Peyer's patch (tissue), 4 donors: ENCODE data around the gene NTNG2. TPM values are rescaled to one million over a fixed set of nuclear protein-coding genes. Genes with fewer than 3 reads are reported as not detected.

Experiments used
- DNase-seq, 3 donors: peaks; one replicate each; pipeline ENCODE4 v3.0.0-alpha.2; 2017 to 2019
- H3K27ac ChIP-seq, 4 donors: fragments of 200-600 bp; sonication (generic); one replicate each; pipeline ENCODE4 v1.5.1; 2016 to 2019
- H3K27me3 ChIP-seq, 2 donors: fragments of 200-600 bp; sonication (generic); one replicate each; pipeline ENCODE4 v1.5.1; 2019
- H3K36me3 ChIP-seq, 3 donors: fragments of 200-600 bp; sonication (generic); one replicate each; pipeline ENCODE4 v1.5.1; 2016 to 2019
- H3K4me1 ChIP-seq, 4 donors: fragments of 200-600 bp; sonication (generic); one replicate each; pipeline ENCODE4 v1.5.1; 2016 to 2019
- H3K4me3 ChIP-seq, 4 donors: fragments of 200-600 bp; sonication (generic); 1 replicate in 3 of 4; 2 replicates in 1 of 4; pipeline ENCODE4 v1.5.1; 2016 to 2019; ENCODE audit warnings: mild to moderate bottlenecking in 1 of 4
- H3K9me3 ChIP-seq, 4 donors: fragments of 200-600 bp; sonication (generic); one replicate each; pipeline ENCODE4 v1.5.1; 2016 to 2019; ENCODE audit warnings: mild to moderate bottlenecking in 1 of 4
- POLR2A ChIP-seq, 2 donors: fragments of 450-650 bp; IDR thresholded peaks; one replicate each; pipeline ENCODE4 v1.5.1; 2017; ENCODE audit warnings: antibody characterized with exemption in 2 of 2, mild to moderate bottlenecking in 2 of 2, moderate library complexity in 2 of 2
- total RNA-seq, 4 donors: library from RNA; depleted of rRNA; stranded (reverse); fragments of >200 nt; gene quantifications; one replicate each; pipeline ENCODE4 v1.1.0, GENCODE V29; 2016
- TF ChIP-seq, protein P1 (sequence below), 6 experiments: fragments of 450-650 bp in 4 of 6; fragments of 200-600 bp in 2 of 6; sonication (generic) in 1 of 6; IDR thresholded peaks; one replicate each; pipeline ENCODE4 v1.5.1; 2017 to 2019; ENCODE audit warnings: antibody characterized with exemption in 6 of 6, mild to moderate bottlenecking in 3 of 6, moderate library complexity in 1 of 6

Gene NTNG2
- total RNA-seq, 4 donors from 2014 or later: 0.18 to 9.1 (median 1.0) TPM

- H3K4me3 ChIP-seq: no peak overlapping the region
- H3K36me3 ChIP-seq: no peaks in the 10 kb centered on the region
- DNase-seq: no peak
- no peaks in the 10 kb centered on the region for H3K27me3 ChIP-seq
- no peak overlapping the region for H3K27ac ChIP-seq
- no peaks in the 10 kb centered on the region for H3K4me1 ChIP-seq
- no peaks in the 10 kb centered on the region for H3K9me3 ChIP-seq
- no peak for TF ChIP-seq POLR2A (IDR thresholded peaks at IDR 0.05)
- TF ChIP-seq, protein P1, sequence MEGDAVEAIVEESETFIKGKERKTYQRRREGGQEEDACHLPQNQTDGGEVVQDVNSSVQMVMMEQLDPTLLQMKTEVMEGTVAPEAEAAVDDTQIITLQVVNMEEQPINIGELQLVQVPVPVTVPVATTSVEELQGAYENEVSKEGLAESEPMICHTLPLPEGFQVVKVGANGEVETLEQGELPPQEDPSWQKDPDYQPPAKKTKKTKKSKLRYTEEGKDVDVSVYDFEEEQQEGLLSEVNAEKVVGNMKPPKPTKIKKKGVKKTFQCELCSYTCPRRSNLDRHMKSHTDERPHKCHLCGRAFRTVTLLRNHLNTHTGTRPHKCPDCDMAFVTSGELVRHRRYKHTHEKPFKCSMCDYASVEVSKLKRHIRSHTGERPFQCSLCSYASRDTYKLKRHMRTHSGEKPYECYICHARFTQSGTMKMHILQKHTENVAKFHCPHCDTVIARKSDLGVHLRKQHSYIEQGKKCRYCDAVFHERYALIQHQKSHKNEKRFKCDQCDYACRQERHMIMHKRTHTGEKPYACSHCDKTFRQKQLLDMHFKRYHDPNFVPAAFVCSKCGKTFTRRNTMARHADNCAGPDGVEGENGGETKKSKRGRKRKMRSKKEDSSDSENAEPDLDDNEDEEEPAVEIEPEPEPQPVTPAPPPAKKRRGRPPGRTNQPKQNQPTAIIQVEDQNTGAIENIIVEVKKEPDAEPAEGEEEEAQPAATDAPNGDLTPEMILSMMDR (IDR thresholded peaks at IDR 0.05): no peak
These were observed 17.0 kb upstream of the NTNG2 start for GRCh38 chr9:132144708-132145365.

- Histone ChIP-seq H3K4me1 (no peaks in the 10 kb centered on the region), H3K27me3 (no peaks in the 10 kb centered on the region), H3K27ac (no peak overlapping the region), H3K4me3 (no peak overlapping the region), H3K36me3 (no peaks in the 10 kb centered on the region), H3K9me3 (no peaks in the 10 kb centered on the region)
- DNase-seq: no peak
- TF ChIP-seq POLR2A (IDR thresholded peaks at IDR 0.05): no peak
- TF ChIP-seq, protein P1 (IDR thresholded peaks at IDR 0.05): no peak
These were observed 15.8 kb upstream of the NTNG2 start for GRCh38 chr9:132146039-132146438.

DNA sequence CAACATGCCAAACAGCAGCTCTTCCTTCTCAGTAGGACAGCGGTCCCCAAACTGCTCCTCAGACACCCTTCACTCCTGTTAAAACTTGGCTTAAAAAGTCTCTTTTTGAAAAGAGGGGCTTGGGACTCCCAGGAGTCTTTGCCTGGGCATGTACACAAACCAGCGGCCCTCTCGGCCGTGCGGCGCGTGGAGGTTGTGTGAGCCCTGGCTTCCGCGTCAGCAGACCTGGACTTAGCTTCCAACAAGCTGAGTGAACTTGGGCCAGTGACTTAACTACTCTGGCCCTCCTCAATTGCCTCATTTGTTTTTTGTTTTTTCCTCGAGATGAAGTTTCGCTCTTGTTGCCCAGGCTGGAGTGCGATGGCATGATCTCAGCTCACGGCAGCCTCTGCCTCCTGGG lies 15.3 kb upstream of the NTNG2 start:
- Histone ChIP-seq H3K4me1 (no peaks in the 10 kb centered on the region), H3K27ac (no peak overlapping the region), H3K27me3 (no peaks in the 10 kb centered on the region), H3K4me3 (no peak overlapping the region), H3K9me3 (no peaks in the 10 kb centered on the region), H3K36me3 (no peaks in the 10 kb centered on the region)
- no peak for DNase-seq
- TF ChIP-seq POLR2A (IDR thresholded peaks at IDR 0.05): no peak
- TF ChIP-seq, protein P1 (IDR thresholded peaks at IDR 0.05): no peak

- TF ChIP-seq POLR2A (IDR thresholded peaks at IDR 0.05): no peak
- TF ChIP-seq, protein P1 (IDR thresholded peaks at IDR 0.05): no peak
- DNase-seq: no peak
- H3K36me3 ChIP-seq: no peaks in the 10 kb centered on the region
- H3K4me1 ChIP-seq: no peaks in the 10 kb centered on the region
- H3K27me3 ChIP-seq: no peaks in the 10 kb centered on the region
- H3K9me3 ChIP-seq: no peaks in the 10 kb centered on the region
- no peak overlapping the region for H3K27ac ChIP-seq
- H3K4me3 ChIP-seq: no peak overlapping the region
These were observed 14.5 kb upstream of the NTNG2 start for GRCh38 chr9:132147331-132147730.

- no peak for TF ChIP-seq POLR2A (IDR thresholded peaks at IDR 0.05)
- TF ChIP-seq, protein P1 (IDR thresholded peaks at IDR 0.05): no peak
- Histone ChIP-seq H3K4me3 (no peak overlapping the region), H3K36me3 (no peaks in the 10 kb centered on the region), H3K27me3 (no peaks in the 10 kb centered on the region), H3K27ac (no peak overlapping the region), H3K4me1 (no peaks in the 10 kb centered on the region), H3K9me3 (no peaks in the 10 kb centered on the region)
- no peak for DNase-seq
These were observed 14.0 kb upstream of the NTNG2 start for GRCh38 chr9:132147839-132148238.

DNA sequence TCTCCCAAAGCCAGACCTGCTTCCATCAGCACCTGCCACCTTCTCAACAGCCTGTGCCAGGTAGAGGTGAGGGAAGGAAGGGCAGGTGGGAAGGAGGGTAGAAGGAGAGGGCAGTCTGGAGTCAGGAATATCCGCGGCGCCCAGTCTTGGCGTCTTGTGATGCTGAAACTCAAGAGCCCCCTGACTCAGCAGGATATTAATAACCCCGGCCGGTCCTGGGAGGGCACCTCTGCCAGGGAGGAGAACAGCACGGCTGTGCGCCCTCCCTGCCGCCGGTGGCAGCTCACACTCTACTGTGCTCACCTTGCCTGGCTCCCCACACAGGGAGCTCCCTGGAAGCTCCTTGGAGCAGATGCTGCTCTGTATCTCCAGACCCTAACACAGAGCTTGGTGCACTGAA lies 11.6 kb upstream of the NTNG2 start:
- DNase-seq: no peak
- no peaks in the 10 kb centered on the region for H3K27me3 ChIP-seq

More for the DNA sequence above, 11.6 kb upstream of the NTNG2 start:
- H3K4me1 ChIP-seq: no peaks in the 10 kb centered on the region
- TF ChIP-seq, protein P1 (IDR thresholded peaks at IDR 0.05): no peak
- no peak for TF ChIP-seq POLR2A (IDR thresholded peaks at IDR 0.05)
- H3K4me3 ChIP-seq: no peak overlapping the region
- H3K9me3 ChIP-seq: no peaks in the 10 kb centered on the region
- H3K36me3 ChIP-seq: no peaks in the 10 kb centered on the region
- H3K27ac ChIP-seq: no peak overlapping the region
